NCI-H82 treated with DMSO at 0.1 percent for 48 hours (cell line): ENCODE results near the gene CASZ1.

Experiments used
- DNase-seq: peaks from one replicate; lab custom pipeline; 2025; ENCODE audit not compliant: unreplicated experiment; lab: John Stamatoyannopoulos, UW

CASZ1 gene

GRCh38 chr1:10614377-10615225 lies 181.8 kb downstream of the CASZ1 start:
- DNase-seq = no peak

- no peak for DNase-seq
Observed at GRCh38 chr1:10613861-10614260, 182.6 kb downstream of the CASZ1 start.

GRCh38 chr1:10613340-10613739 lies 183.1 kb downstream of the CASZ1 start:
- DNase-seq = no peak

GRCh38 chr1:10612436-10613160 lies 183.8 kb downstream of the CASZ1 start:
- DNase-seq = no peak

- no peak for DNase-seq
Observed at GRCh38 chr1:10610901-10611600, 185.4 kb downstream of the CASZ1 start.

- peak; percentile 66 for DNase-seq
Observed at GRCh38 chr1:10608690-10609089, 187.8 kb downstream of the CASZ1 start.

GRCh38 chr1:10607228-10607627 lies 189.2 kb downstream of the CASZ1 start:
- DNase-seq = no peak

- no peak for DNase-seq
Observed at GRCh38 chr1:10606064-10606463, 190.4 kb downstream of the CASZ1 start.

GRCh38 chr1:10604966-10605365 lies 191.5 kb downstream of the CASZ1 start:
- no peak for DNase-seq

GRCh38 chr1:10602936-10603335 lies 193.5 kb downstream of the CASZ1 start:
- no peak for DNase-seq

GRCh38 chr1:10601342-10602070 lies 194.9 kb downstream of the CASZ1 start:
- peak; percentile 48 for DNase-seq

- DNase-seq = no peak
Observed at GRCh38 chr1:10599194-10599861, 197.1 kb downstream of the CASZ1 start.

- DNase-seq = no peak
Observed at GRCh38 chr1:10598389-10598702, 198.1 kb downstream of the CASZ1 start.

GRCh38 chr1:10597492-10598388 lies 198.7 kb downstream of the CASZ1 start:
- DNase-seq = no peak

GRCh38 chr1:10596780-10597179 lies 199.7 kb downstream of the CASZ1 start:
- DNase-seq = no peak

GRCh38 chr1:10594595-10595223 lies 201.7 kb downstream of the CASZ1 start:
- no peak for DNase-seq

- no peak for DNase-seq
Observed at GRCh38 chr1:10593750-10594149, 202.7 kb downstream of the CASZ1 start.

GRCh38 chr1:10592373-10592772 lies 204.1 kb downstream of the CASZ1 start:
- no peak for DNase-seq

- no peak for DNase-seq
Observed at GRCh38 chr1:10591010-10591409, 205.4 kb downstream of the CASZ1 start.
